ENCODE results near the gene MUC4.

DNA sequence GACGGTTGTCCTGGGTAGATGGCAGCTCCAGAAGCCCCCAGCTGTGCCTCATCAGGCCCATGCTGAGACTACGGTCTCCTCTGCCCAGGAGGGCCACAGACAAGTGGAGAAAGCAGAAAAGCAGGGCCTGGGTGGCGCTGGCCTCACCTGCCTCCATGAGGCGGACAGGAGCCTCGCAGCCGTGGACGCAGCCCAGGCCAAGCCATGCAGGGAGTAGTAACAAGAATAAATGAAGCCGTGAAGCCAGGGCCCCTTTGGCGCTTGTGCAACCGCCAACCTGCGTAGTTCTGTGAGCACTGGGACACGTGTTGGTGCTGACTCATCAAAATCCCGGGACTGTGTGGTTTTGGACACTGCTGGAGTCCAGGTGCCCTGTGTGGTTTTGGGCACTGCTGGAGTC, 12.3 kb upstream of the MUC4 start:
- TF ChIP-seq, protein P1, sequence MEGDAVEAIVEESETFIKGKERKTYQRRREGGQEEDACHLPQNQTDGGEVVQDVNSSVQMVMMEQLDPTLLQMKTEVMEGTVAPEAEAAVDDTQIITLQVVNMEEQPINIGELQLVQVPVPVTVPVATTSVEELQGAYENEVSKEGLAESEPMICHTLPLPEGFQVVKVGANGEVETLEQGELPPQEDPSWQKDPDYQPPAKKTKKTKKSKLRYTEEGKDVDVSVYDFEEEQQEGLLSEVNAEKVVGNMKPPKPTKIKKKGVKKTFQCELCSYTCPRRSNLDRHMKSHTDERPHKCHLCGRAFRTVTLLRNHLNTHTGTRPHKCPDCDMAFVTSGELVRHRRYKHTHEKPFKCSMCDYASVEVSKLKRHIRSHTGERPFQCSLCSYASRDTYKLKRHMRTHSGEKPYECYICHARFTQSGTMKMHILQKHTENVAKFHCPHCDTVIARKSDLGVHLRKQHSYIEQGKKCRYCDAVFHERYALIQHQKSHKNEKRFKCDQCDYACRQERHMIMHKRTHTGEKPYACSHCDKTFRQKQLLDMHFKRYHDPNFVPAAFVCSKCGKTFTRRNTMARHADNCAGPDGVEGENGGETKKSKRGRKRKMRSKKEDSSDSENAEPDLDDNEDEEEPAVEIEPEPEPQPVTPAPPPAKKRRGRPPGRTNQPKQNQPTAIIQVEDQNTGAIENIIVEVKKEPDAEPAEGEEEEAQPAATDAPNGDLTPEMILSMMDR (IDR thresholded peaks at IDR 0.05): no peak
- no peak for TF ChIP-seq EZH2 (IDR thresholded peaks at IDR 0.05)
- TF ChIP-seq EZH2phosphoT487 (IDR thresholded peaks at IDR 0.05): no peak

Data from neural progenitor cell (in vitro differentiated cells).